HepG2 (cell line): ENCODE measurements around the gene PGM5. TPM values are rescaled to one million over a fixed set of nuclear protein-coding genes. Genes with fewer than 3 reads are reported as not detected.

Experiments
- FLYWCH1 ChIP-seq: sonication (generic); formaldehyde crosslinking; IDR thresholded peaks from 2 replicates; pipeline ENCODE4 v1.8.1; 2023; ENCODE audit warnings: mild to moderate bottlenecking, missing genetic modification reagents
- MIXL1 ChIP-seq: IDR thresholded peaks from 2 replicates; pipeline ENCODE4 v1.6.1; 2016
- NBN ChIP-seq: fragments of 450-650 bp; conservative IDR thresholded peaks from 2 replicates; pipeline ENCODE4 v1.6.1; 2017
- PHF20 ChIP-seq: sonication (generic); formaldehyde crosslinking; IDR thresholded peaks from 2 replicates; pipeline ENCODE4 v1.5.0; 2020; ENCODE audit warnings: mild to moderate bottlenecking, missing genetic modification reagents
- SKI ChIP-seq: fragments of 450-650 bp; IDR thresholded peaks from one replicate; pipeline ENCODE4 v1.6.1; 2018; ENCODE audit warnings: mild to moderate bottlenecking; ENCODE audit not compliant: partially characterized antibody
- YEATS4 ChIP-seq: sonication (generic); formaldehyde crosslinking; IDR thresholded peaks from 2 replicates; pipeline ENCODE4 v1.4.0; 2020; ENCODE audit warnings: missing genetic modification reagents, borderline replicate concordance
- ZSCAN29 ChIP-seq: sonication (generic); formaldehyde crosslinking; conservative IDR thresholded peaks from 2 replicates; pipeline ENCODE4 v1.4.0; 2020; ENCODE audit warnings: mild to moderate bottlenecking, missing genetic modification reagents
- polyA plus RNA-seq, 8 experiments: library from polyadenylated mRNA; depleted of rRNA in 3 of 8; stranded (reverse) in 7 of 8; unstranded in 1 of 8; fragments of >200 nt; fragmentation: Illumina TruSeq in 4 of 8; extraction: Trizol in 4 of 8; gene quantifications; 2 replicates each; pipeline versions ENCODE4 v1.2.1 to v1.2.3, GENCODE V29; 2011 to 2016; ENCODE audit warnings: low read depth in 4 of 8, missing spikeins in 1 of 8, mixed read lengths in 1 of 8; ENCODE audit not compliant: insufficient read depth in 1 of 8
- total RNA-seq, 5 experiments: library from RNA; depleted of rRNA; stranded (reverse); fragments of >200 nt; fragmentation: Illumina TruSeq; extraction: Trizol; gene quantifications; 2 replicates each; pipeline ENCODE4 v1.2.3, GENCODE V29; 2016; ENCODE audit warnings: low read depth in 1 of 5
- TF ChIP-seq, protein P1 (sequence below): sonication (generic); formaldehyde crosslinking; IDR thresholded peaks from 2 replicates; pipeline ENCODE4 v1.4.0; 2020; ENCODE audit warnings: missing genetic modification reagents, borderline replicate concordance
- TF ChIP-seq, protein P2 (sequence below): sonication (generic); formaldehyde crosslinking; IDR thresholded peaks from 2 replicates; pipeline ENCODE4 v1.5.1; 2020; ENCODE audit warnings: missing genetic modification reagents, mild to moderate bottlenecking, borderline replicate concordance

The PGM5 gene
- total and polyA plus RNA-seq, 2 of the 13 experiments (the other 11 are each of a cell fraction or from before 2014, with no cell fraction given): not detected

DNA sequence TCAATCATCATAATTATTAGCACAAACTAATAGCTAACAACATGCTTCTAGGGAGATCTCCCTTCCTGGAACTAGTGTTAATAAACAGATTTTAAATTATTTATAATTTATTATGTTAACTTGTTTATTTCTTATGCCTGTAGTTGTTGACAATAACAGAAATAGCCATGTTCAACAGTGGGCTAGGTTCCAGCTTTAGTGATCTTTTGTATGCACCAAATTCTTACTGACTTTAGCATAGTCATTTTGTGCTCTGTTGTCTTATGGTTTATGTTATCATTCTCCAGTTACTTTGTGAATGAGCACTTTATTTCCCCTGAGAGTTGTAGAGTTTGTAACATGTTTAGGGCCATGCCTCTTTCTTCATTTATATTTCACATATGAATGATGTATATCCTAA, 113.7 kb downstream of the PGM5 start (continued):
- TF ChIP-seq, protein P1, sequence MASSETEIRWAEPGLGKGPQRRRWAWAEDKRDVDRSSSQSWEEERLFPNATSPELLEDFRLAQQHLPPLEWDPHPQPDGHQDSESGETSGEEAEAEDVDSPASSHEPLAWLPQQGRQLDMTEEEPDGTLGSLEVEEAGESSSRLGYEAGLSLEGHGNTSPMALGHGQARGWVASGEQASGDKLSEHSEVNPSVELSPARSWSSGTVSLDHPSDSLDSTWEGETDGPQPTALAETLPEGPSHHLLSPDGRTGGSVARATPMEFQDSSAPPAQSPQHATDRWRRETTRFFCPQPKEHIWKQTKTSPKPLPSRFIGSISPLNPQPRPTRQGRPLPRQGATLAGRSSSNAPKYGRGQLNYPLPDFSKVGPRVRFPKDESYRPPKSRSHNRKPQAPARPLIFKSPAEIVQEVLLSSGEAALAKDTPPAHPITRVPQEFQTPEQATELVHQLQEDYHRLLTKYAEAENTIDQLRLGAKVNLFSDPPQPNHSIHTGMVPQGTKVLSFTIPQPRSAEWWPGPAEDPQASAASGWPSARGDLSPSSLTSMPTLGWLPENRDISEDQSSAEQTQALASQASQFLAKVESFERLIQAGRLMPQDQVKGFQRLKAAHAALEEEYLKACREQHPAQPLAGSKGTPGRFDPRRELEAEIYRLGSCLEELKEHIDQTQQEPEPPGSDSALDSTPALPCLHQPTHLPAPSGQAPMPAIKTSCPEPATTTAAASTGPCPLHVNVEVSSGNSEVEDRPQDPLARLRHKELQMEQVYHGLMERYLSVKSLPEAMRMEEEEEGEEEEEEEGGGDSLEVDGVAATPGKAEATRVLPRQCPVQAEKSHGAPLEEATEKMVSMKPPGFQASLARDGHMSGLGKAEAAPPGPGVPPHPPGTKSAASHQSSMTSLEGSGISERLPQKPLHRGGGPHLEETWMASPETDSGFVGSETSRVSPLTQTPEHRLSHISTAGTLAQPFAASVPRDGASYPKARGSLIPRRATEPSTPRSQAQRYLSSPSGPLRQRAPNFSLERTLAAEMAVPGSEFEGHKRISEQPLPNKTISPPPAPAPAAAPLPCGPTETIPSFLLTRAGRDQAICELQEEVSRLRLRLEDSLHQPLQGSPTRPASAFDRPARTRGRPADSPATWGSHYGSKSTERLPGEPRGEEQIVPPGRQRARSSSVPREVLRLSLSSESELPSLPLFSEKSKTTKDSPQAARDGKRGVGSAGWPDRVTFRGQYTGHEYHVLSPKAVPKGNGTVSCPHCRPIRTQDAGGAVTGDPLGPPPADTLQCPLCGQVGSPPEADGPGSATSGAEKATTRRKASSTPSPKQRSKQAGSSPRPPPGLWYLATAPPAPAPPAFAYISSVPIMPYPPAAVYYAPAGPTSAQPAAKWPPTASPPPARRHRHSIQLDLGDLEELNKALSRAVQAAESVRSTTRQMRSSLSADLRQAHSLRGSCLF (CRISPR knock-in tag): no peak
- TF ChIP-seq ZSCAN29 (no peak), NBN (no peak), PHF20 (CRISPR knock-in tag) (no peak), FLYWCH1 (CRISPR knock-in tag) (no peak), YEATS4 (CRISPR knock-in tag) (no peak), SKI (no peak), MIXL1 (CRISPR knock-in tag) (no peak)
- TF ChIP-seq, protein P2, sequence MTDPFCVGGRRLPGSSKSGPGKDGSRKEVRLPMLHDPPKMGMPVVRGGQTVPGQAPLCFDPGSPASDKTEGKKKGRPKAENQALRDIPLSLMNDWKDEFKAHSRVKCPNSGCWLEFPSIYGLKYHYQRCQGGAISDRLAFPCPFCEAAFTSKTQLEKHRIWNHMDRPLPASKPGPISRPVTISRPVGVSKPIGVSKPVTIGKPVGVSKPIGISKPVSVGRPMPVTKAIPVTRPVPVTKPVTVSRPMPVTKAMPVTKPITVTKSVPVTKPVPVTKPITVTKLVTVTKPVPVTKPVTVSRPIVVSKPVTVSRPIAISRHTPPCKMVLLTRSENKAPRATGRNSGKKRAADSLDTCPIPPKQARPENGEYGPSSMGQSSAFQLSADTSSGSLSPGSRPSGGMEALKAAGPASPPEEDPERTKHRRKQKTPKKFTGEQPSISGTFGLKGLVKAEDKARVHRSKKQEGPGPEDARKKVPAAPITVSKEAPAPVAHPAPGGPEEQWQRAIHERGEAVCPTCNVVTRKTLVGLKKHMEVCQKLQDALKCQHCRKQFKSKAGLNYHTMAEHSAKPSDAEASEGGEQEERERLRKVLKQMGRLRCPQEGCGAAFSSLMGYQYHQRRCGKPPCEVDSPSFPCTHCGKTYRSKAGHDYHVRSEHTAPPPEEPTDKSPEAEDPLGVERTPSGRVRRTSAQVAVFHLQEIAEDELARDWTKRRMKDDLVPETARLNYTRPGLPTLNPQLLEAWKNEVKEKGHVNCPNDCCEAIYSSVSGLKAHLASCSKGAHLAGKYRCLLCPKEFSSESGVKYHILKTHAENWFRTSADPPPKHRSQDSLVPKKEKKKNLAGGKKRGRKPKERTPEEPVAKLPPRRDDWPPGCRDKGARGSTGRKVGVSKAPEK (CRISPR knock-in tag): no peak
- TF ChIP-seq, all 625 proteins: peak for 0
